Panc1 (cell line): ENCODE results near the gene WNT5B. TPM values are rescaled to one million over a fixed set of nuclear protein-coding genes. Genes with fewer than 3 reads are reported as not detected.

Experiments used
- ATAC-seq: fragments of 200-7000 bp; cut with Tn5 transposase; 2 replicates; pipeline ENCODE4 v1.9.1; 2020; ENCODE audit warnings: mild to moderate bottlenecking, moderate library complexity
- BruUV-seq: library from RNA; stranded (reverse); fragments of 400-500 nt; replicated peaks from 2 replicates; lab custom pipeline; 2021; lab: Mats Ljungman, UMichigan
- CTCF ChIA-PET: fragments of 300-600 bp; sonication (Branson Sonifier 250); formaldehyde crosslinking; loops from one replicate; lab custom pipeline; 2022; ENCODE audit warnings: antibody characterized with exemption; lab: Charles Lee
- POLR2A ChIA-PET: fragments of 300-600 bp; sonication (Branson Sonifier 250); formaldehyde crosslinking; loops from one replicate; lab custom pipeline; 2022; ENCODE audit warnings: antibody characterized with exemption; lab: Charles Lee
- DNase-seq: peaks from one replicate; pipeline ENCODE4 v3.0.0-alpha.2; 2010; ENCODE audit warnings: low read depth, low spot score
- H3K27ac ChIP-seq: 2 replicates; pipeline ENCODE4 v1.5.1; 2011; ENCODE audit warnings: mild to moderate bottlenecking, low read length, inconsistent platforms
- H3K27me3 ChIP-seq: fragments of 200-500 bp; sonication (Bioruptor generic); 2 replicates; pipeline ENCODE4 v1.6.0; 2014; ENCODE audit warnings: low read length, inconsistent platforms; ENCODE audit not compliant: control insufficient read depth, insufficient read depth
- H3K36me3 ChIP-seq: fragments of 200-500 bp; sonication (Bioruptor generic); 2 replicates; pipeline ENCODE4 v1.5.1; 2014; ENCODE audit warnings: inconsistent platforms, mild to moderate bottlenecking, low read length, moderate library complexity; ENCODE audit not compliant: control insufficient read depth, insufficient read depth
- H3K4me1 ChIP-seq: 2 replicates; pipeline ENCODE4 v1.5.1; 2011; ENCODE audit warnings: inconsistent platforms, mild to moderate bottlenecking, low read length, moderate library complexity; ENCODE audit not compliant: control insufficient read depth, insufficient read depth
- H3K4me3 ChIP-seq, 2 experiments: 2 replicates each; pipeline ENCODE4 v1.5.1; 2011 to 2012; ENCODE audit warnings: low read depth in 2 of 2, low read length in 2 of 2, mild to moderate bottlenecking in 2 of 2, inconsistent platforms in 1 of 2, moderate library complexity in 1 of 2
- H3K9me3 ChIP-seq: fragments of 200-500 bp; sonication (Bioruptor generic); 2 replicates; pipeline ENCODE4 v1.5.1; 2014; ENCODE audit warnings: low read depth, mild to moderate bottlenecking, inconsistent platforms, low read length, moderate library complexity; ENCODE audit not compliant: control insufficient read depth, insufficient read depth
- POLR2AphosphoS5 ChIP-seq: IDR thresholded peaks from 2 replicates; pipeline ENCODE4 v1.6.1; 2012; ENCODE audit warnings: mild to moderate bottlenecking, low read depth, low read length, moderate library complexity
- REST ChIP-seq, 2 experiments: IDR thresholded peaks; 2 replicates each; pipeline ENCODE4 v1.6.1; 2011 to 2012; ENCODE audit warnings: low read depth in 2 of 2, control low read depth in 1 of 2, low read length in 1 of 2, mild to moderate bottlenecking in 1 of 2, moderate library complexity in 1 of 2; ENCODE audit not compliant: insufficient read depth in 1 of 2
- SIN3A ChIP-seq: IDR thresholded peaks from 2 replicates; pipeline ENCODE4 v1.6.1; 2012; ENCODE audit warnings: low read depth, mild to moderate bottlenecking, low read length, moderate library complexity, borderline replicate concordance; ENCODE audit not compliant: insufficient read depth
- TCF7L2 ChIP-seq: IDR thresholded peaks from 2 replicates; pipeline ENCODE4 v1.6.1; 2011; ENCODE audit warnings: mild to moderate bottlenecking, low read depth, low read length, inconsistent platforms
- in situ Hi-C: cut with HindIII; loops from 2 replicates; pipeline ENCODE4 v1.10.0; 2016; ENCODE audit warnings: low sequenced_read_pairs, low pct_unique_long_range_greater_than_20kb
- intact Hi-C: fragments of 100-400 bp; cut with micrococcal nuclease; formaldehyde crosslinking; loops from one replicate; pipeline ENCODE4 v1.10.0; 2022; ENCODE audit not compliant: unreplicated experiment
- total RNA-seq: library from RNA; stranded (reverse); gene quantifications from one replicate; pipeline ENCODE4 v1.2.1, GENCODE V29; 2021; ENCODE audit not compliant: unreplicated experiment
- TF ChIP-seq, protein P1 (sequence below): fragments of 450-650 bp; IDR thresholded peaks from 2 replicates; pipeline ENCODE4 v1.5.1; 2017; ENCODE audit warnings: mild to moderate bottlenecking

The WNT5B gene
- total RNA-seq, 1 experiment from 2014 or later: 36.9 TPM

DNA sequence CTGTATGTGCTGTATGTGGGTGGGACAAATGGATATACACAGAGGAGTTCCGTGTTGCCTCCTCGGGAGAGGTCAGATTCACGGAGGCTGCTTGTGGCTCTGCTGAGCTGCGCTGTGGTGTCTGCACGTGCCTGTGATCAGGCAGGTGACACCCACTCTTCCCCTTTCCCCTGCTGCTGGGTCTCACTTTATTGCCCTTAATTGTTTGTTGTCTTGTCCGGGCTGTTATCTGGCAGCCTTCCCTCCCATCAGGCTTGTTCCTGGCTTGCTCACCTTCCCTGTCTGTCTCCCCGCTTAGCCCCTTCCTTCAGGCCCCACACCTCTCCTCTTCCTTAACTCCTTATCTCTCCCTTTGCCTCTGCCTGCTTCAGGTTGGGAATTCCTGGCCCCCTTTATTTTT lies 13.5 kb downstream of the WNT5B start (continued):
- TF ChIP-seq, protein P1, sequence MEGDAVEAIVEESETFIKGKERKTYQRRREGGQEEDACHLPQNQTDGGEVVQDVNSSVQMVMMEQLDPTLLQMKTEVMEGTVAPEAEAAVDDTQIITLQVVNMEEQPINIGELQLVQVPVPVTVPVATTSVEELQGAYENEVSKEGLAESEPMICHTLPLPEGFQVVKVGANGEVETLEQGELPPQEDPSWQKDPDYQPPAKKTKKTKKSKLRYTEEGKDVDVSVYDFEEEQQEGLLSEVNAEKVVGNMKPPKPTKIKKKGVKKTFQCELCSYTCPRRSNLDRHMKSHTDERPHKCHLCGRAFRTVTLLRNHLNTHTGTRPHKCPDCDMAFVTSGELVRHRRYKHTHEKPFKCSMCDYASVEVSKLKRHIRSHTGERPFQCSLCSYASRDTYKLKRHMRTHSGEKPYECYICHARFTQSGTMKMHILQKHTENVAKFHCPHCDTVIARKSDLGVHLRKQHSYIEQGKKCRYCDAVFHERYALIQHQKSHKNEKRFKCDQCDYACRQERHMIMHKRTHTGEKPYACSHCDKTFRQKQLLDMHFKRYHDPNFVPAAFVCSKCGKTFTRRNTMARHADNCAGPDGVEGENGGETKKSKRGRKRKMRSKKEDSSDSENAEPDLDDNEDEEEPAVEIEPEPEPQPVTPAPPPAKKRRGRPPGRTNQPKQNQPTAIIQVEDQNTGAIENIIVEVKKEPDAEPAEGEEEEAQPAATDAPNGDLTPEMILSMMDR: no peak

DNA sequence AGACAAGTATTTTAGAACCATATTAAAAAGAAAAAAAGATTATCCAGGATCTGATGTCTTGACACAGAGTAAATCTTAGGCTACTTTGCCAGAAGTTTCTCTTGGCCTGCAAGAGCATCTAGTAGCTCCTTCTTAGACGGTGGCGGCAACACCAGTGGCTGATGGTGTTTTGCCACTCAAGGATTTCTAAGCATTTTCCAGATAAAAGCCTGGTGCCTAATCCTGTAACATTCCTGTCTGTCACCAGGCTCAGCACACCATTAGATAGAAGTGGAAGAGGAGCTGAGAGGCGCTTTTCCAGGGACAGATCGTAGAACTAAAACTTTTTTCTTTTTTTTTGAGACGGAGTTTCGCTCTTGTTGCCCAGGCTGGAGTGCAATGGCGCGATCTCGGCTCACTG lies 14.0 kb downstream of the WNT5B start:
- intact Hi-C loops: no loop called here
- Histone ChIP-seq H3K9me3 (no peaks in the 10 kb centered on the region), H3K4me1 (no peaks in the 10 kb centered on the region), H3K36me3 (no peaks in the 10 kb centered on the region), H3K27me3 (no peaks in the 10 kb centered on the region), H3K4me3 (no peak overlapping the region), H3K27ac (no peak overlapping the region)
- in situ Hi-C loops: no loop called here
- no peak for TF ChIP-seq POLR2AphosphoS5
- TF ChIP-seq SIN3A: no peak
- TF ChIP-seq REST (IDR thresholded peaks at IDR 0.05; ENCODE audit: insufficient read depth in 1 of 2, low read depth in 2 of 2, low read length in 1 of 2): no peak
- no peak for TF ChIP-seq TCF7L2
- TF ChIP-seq, protein P1: no peak
- CTCF ChIA-PET: no interaction called here
- DNase-seq (no peak), ATAC-seq (no peak)
- no TSS peak for BruUV-seq
- POLR2A ChIA-PET: interaction anchor here (0.5 kb wide), 1 partner anchor 641 kb away, joined by 5 read pairs; no protein-coding TSS in a partner anchor

- intact Hi-C loops: no loop called here
- ATAC-seq: no peak
- DNase-seq: no peak
- Histone ChIP-seq H3K4me1 (no peaks in the 10 kb centered on the region), H3K27me3 (no peaks in the 10 kb centered on the region), H3K36me3 (no peaks in the 10 kb centered on the region), H3K4me3 (no peak overlapping the region), H3K9me3 (no peaks in the 10 kb centered on the region), H3K27ac (no peak overlapping the region)
- no TSS peak for BruUV-seq
- ChIA-PET CTCF (no interaction called here), POLR2A (no interaction called here)
- TF ChIP-seq, protein P1: no peak
- TF ChIP-seq REST (IDR thresholded peaks at IDR 0.05; ENCODE audit: insufficient read depth in 1 of 2, low read depth in 2 of 2, low read length in 1 of 2) (no peak), TCF7L2 (no peak), SIN3A (no peak), POLR2AphosphoS5 (no peak)
- in situ Hi-C loops: no loop called here
Observed at GRCh38 chr12:1643905-1644533, 15.0 kb downstream of the WNT5B start.
